HepG2 (cell line): ENCODE data around the gene CCDC59. TPM values are rescaled to one million over a fixed set of nuclear protein-coding genes. Genes with fewer than 3 reads are reported as not detected.

Experiments
- CSRNP2 ChIP-seq: sonication (generic); formaldehyde crosslinking; conservative IDR thresholded peaks from 2 replicates; pipeline ENCODE4 v1.8.0; 2022; ENCODE audit warnings: low read depth, missing genetic modification reagents
- GATA4 ChIP-seq: sonication (generic); IDR thresholded peaks from 2 replicates; pipeline ENCODE4 v1.6.1; 2016; ENCODE audit warnings: antibody characterized with exemption, low read depth, borderline replicate concordance
- NR1H2 ChIP-seq: sonication (generic); formaldehyde crosslinking; IDR thresholded peaks from 2 replicates; pipeline ENCODE4 v1.8.1; 2022; ENCODE audit warnings: low read depth, missing genetic modification reagents, borderline replicate concordance
- NR2F6 ChIP-seq, 2 experiments: IDR thresholded peaks; 2 replicates each; pipeline ENCODE4 v1.6.1; 2016; ENCODE audit warnings: antibody characterized with exemption in 1 of 2, mild to moderate bottlenecking in 1 of 2
- POLR2AphosphoS5 ChIP-seq: IDR thresholded peaks from 2 replicates; pipeline ENCODE4 v1.6.1; 2012; ENCODE audit warnings: low read depth, low read length
- REL ChIP-seq: sonication (generic); formaldehyde crosslinking; conservative IDR thresholded peaks from 2 replicates; pipeline ENCODE4 v1.8.0; 2022; ENCODE audit warnings: mild to moderate bottlenecking, missing genetic modification reagents, moderate library complexity
- SRF ChIP-seq: IDR thresholded peaks from 2 replicates; pipeline ENCODE4 v1.6.1; 2011; ENCODE audit warnings: mild to moderate bottlenecking, low read depth, low read length, moderate library complexity
- TARDBP ChIP-seq: sonication (generic); formaldehyde crosslinking; IDR thresholded peaks from 2 replicates; pipeline ENCODE4 v1.8.0; 2022; ENCODE audit warnings: mild to moderate bottlenecking, missing genetic modification reagents
- TBX3 ChIP-seq: fragments of 450-650 bp; IDR thresholded peaks from 2 replicates; pipeline ENCODE4 v1.6.1; 2017; ENCODE audit warnings: antibody characterized with exemption, mild to moderate bottlenecking, inconsistent platforms, borderline replicate concordance
- TCF7L2 ChIP-seq: IDR thresholded peaks from 2 replicates; pipeline ENCODE4 v1.6.1; 2011; ENCODE audit warnings: mild to moderate bottlenecking, low read depth, low read length, moderate library complexity
- ZNF280B ChIP-seq: sonication (generic); formaldehyde crosslinking; IDR thresholded peaks from 2 replicates; pipeline ENCODE4 v1.5.0; 2020; ENCODE audit warnings: missing genetic modification reagents, mild to moderate bottlenecking, borderline replicate concordance
- ZNF367 ChIP-seq: sonication (generic); formaldehyde crosslinking; IDR thresholded peaks from 2 replicates; pipeline ENCODE4 v1.4.0; 2020; ENCODE audit warnings: missing genetic modification reagents, borderline replicate concordance
- ZNF576 ChIP-seq: sonication (generic); formaldehyde crosslinking; IDR thresholded peaks from 2 replicates; pipeline ENCODE4 v1.4.0; 2020; ENCODE audit warnings: mild to moderate bottlenecking, missing genetic modification reagents
- ZNF597 ChIP-seq: sonication (generic); formaldehyde crosslinking; IDR thresholded peaks from 2 replicates; pipeline ENCODE4 v1.5.0; 2020; ENCODE audit warnings: missing genetic modification reagents
- ZNF629 ChIP-seq: sonication (generic); formaldehyde crosslinking; conservative IDR thresholded peaks from 2 replicates; pipeline ENCODE4 v1.5.0; 2020; ENCODE audit warnings: missing genetic modification reagents
- ZNF639 ChIP-seq: conservative IDR thresholded peaks from 2 replicates; pipeline ENCODE4 v1.6.1; 2018; ENCODE audit warnings: missing genetic modification reagents
- ZNF879 ChIP-seq: sonication (generic); formaldehyde crosslinking; IDR thresholded peaks from 2 replicates; pipeline ENCODE4 v1.8.1; 2023; ENCODE audit warnings: missing genetic modification reagents
- polyA plus RNA-seq, 8 experiments: library from polyadenylated mRNA; depleted of rRNA in 3 of 8; stranded (reverse) in 7 of 8; unstranded in 1 of 8; fragments of >200 nt; fragmentation: Illumina TruSeq in 4 of 8; extraction: Trizol in 4 of 8; gene quantifications; 2 replicates each; pipeline versions ENCODE4 v1.2.1 to v1.2.3, GENCODE V29; 2011 to 2016; ENCODE audit warnings: low read depth in 4 of 8, missing spikeins in 1 of 8, mixed read lengths in 1 of 8; ENCODE audit not compliant: insufficient read depth in 1 of 8
- total RNA-seq, 5 experiments: library from RNA; depleted of rRNA; stranded (reverse); fragments of >200 nt; fragmentation: Illumina TruSeq; extraction: Trizol; gene quantifications; 2 replicates each; pipeline ENCODE4 v1.2.3, GENCODE V29; 2016; ENCODE audit warnings: low read depth in 1 of 5
- TF ChIP-seq, protein P1 (sequence below): sonication (generic); formaldehyde crosslinking; IDR thresholded peaks from 2 replicates; pipeline ENCODE4 v1.4.0; 2020; ENCODE audit warnings: low read depth, missing genetic modification reagents

CCDC59 gene
- total and polyA plus RNA-seq, 2 of the 13 experiments (the other 11 are each of a cell fraction or from before 2014, with no cell fraction given) = 16.1 to 81.3 TPM

- TF ChIP-seq ZNF879 (CRISPR knock-in tag) (no peak), ZNF280B (CRISPR knock-in tag) (peak; percentile 96; the same call in 1 of the 2 replicates), TARDBP (peak; percentile 99), CSRNP2 (0 out of 2 replicates have a peak, but pooled peaks have one; percentile 3), ZNF597 (CRISPR knock-in tag) (0 out of 2 replicates have a peak, but pooled peaks have one; percentile 48), ZNF629 (CRISPR knock-in tag) (peak; percentile 53; the same call in 1 of the 2 replicates), SRF (peak; percentile 98), NR2F6 (IDR thresholded peaks at IDR 0.05) (peak; percentile 89), NR2F6 (CRISPR knock-in tag; IDR thresholded peaks at IDR 0.05) (peak; percentile 94), REL (CRISPR knock-in tag) (no peak), GATA4 (peak; percentile 14; the same call in 1 of the 2 replicates), POLR2AphosphoS5 (peak; percentile 90), ZNF639 (peak; percentile 92), NR1H2 (CRISPR knock-in tag) (no peak), TBX3 (peak; percentile 92), ZNF367 (CRISPR knock-in tag) (0 out of 2 replicates have a peak, but pooled peaks have one; percentile 38), ZNF576 (peak; percentile 83; the same call in 1 of the 2 replicates), TCF7L2 (no peak)
- TF ChIP-seq, protein P1, sequence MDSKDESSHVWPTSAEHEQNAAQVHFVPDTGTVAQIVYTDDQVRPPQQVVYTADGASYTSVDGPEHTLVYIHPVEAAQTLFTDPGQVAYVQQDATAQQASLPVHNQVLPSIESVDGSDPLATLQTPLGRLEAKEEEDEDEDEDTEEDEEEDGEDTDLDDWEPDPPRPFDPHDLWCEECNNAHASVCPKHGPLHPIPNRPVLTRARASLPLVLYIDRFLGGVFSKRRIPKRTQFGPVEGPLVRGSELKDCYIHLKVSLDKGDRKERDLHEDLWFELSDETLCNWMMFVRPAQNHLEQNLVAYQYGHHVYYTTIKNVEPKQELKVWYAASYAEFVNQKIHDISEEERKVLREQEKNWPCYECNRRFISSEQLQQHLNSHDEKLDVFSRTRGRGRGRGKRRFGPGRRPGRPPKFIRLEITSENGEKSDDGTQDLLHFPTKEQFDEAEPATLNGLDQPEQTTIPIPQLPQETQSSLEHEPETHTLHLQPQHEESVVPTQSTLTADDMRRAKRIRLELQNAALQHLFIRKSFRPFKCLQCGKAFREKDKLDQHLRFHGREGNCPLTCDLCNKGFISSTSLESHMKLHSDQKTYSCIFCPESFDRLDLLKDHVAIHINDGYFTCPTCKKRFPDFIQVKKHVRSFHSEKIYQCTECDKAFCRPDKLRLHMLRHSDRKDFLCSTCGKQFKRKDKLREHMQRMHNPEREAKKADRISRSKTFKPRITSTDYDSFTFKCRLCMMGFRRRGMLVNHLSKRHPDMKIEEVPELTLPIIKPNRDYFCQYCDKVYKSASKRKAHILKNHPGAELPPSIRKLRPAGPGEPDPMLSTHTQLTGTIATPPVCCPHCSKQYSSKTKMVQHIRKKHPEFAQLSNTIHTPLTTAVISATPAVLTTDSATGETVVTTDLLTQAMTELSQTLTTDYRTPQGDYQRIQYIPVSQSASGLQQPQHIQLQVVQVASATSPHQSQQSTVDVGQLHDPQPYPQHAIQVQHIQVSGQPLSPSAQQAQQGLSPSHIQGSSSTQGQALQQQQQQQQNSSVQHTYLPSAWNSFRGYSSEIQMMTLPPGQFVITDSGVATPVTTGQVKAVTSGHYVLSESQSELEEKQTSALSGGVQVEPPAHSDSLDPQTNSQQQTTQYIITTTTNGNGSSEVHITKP (CRISPR knock-in tag) = no peak; the same call in 1 of the 2 replicates
Observed at GRCh38 chr12:82358200-82359114, at the start of gene CCDC59, which contains the start of gene METTL25 (continued).
